Measurements from ENCODE around the gene QSOX2. TPM values are rescaled to one million over a fixed set of nuclear protein-coding genes. Genes with fewer than 3 reads are reported as not detected.

The QSOX2 gene
- total and polyA plus RNA-seq, 4 donors, result 4.9 to 12.2 (median 10.3) TPM

DNA sequence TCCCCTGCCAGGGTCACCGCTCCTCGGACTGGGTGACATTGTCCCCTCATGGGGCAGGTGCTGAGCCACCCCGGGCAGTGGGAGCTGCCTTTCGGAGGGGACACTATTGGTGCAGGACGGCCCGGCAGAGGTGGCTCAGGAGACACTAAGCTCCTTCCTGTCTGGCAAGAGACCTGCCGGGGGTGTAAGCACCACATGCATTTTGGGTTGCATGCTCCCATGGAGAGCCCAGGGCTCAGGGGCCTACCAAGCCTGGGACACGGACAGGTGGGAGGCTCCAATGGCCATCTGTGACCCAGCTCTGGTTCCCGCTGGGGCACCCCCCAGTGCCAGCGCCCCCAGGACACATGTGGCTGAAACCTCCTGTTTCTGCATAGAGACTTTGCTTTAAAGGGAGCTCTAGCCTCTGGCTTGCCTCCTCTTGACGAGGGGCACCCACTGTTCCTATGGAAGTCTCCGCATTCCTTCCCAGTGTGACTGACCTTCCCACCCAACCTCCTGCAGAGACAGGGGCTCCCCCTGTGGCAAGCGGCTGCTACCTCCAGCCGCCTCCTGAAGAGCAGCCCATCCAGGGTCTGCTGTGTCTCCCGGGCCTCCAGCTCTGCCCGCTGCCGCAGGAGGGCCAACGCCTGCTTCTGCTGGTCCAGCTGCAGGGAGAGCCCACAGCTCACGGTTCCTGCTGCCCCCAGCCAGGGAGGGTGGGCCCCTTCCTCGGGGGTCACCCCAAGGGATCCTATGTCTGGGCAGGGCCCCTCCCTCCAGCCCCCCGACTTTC lies 30.2 kb upstream of the QSOX2 start:
- H3K27ac ChIP-seq (ENCODE audit: low read depth in 1 of 2, low read length in 1 of 2), result no peak overlapping the region
- DNase-seq (no peak), ATAC-seq (ENCODE audit: insufficient read depth, low FRiP score) (no peak)
- TF ChIP-seq, protein P1, sequence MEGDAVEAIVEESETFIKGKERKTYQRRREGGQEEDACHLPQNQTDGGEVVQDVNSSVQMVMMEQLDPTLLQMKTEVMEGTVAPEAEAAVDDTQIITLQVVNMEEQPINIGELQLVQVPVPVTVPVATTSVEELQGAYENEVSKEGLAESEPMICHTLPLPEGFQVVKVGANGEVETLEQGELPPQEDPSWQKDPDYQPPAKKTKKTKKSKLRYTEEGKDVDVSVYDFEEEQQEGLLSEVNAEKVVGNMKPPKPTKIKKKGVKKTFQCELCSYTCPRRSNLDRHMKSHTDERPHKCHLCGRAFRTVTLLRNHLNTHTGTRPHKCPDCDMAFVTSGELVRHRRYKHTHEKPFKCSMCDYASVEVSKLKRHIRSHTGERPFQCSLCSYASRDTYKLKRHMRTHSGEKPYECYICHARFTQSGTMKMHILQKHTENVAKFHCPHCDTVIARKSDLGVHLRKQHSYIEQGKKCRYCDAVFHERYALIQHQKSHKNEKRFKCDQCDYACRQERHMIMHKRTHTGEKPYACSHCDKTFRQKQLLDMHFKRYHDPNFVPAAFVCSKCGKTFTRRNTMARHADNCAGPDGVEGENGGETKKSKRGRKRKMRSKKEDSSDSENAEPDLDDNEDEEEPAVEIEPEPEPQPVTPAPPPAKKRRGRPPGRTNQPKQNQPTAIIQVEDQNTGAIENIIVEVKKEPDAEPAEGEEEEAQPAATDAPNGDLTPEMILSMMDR (IDR thresholded peaks at IDR 0.05; ENCODE audit: control extremely low read depth, extremely low read depth), result no peak
- H3K36me3 ChIP-seq (ENCODE audit: control insufficient read depth in 4 of 4, insufficient read depth in 4 of 4, low read length in 4 of 4), result no peaks in the 10 kb centered on the region
- H3K9ac ChIP-seq (ENCODE audit: insufficient read depth in 1 of 2, low read length in 2 of 2), result no peak overlapping the region
- H3K4me3 ChIP-seq, result no peak overlapping the region
- peaks cover 0 to 7% (median 2%) of the 10 kb centered on the region in 3 donors for H3K27me3 ChIP-seq (ENCODE audit: control insufficient read depth in 3 of 3, insufficient read depth in 3 of 3, low read length in 2 of 3)
- peaks cover 0 to 8% (median 0%) of the 10 kb centered on the region in 4 donors for H3K9me3 ChIP-seq (ENCODE audit: control insufficient read depth in 4 of 4, insufficient read depth in 3 of 4, low read length in 3 of 4)
- WGBS, 2 donors, result 57 to 75% methylated on average over 20 to 21 of the region's 21 CpGs
- H3K4me1 ChIP-seq (ENCODE audit: control insufficient read depth in 5 of 5, insufficient read depth in 5 of 5, low read length in 5 of 5), result peaks cover 0 to 4% (median 0%) of the 10 kb centered on the region in 5 donors

DNA sequence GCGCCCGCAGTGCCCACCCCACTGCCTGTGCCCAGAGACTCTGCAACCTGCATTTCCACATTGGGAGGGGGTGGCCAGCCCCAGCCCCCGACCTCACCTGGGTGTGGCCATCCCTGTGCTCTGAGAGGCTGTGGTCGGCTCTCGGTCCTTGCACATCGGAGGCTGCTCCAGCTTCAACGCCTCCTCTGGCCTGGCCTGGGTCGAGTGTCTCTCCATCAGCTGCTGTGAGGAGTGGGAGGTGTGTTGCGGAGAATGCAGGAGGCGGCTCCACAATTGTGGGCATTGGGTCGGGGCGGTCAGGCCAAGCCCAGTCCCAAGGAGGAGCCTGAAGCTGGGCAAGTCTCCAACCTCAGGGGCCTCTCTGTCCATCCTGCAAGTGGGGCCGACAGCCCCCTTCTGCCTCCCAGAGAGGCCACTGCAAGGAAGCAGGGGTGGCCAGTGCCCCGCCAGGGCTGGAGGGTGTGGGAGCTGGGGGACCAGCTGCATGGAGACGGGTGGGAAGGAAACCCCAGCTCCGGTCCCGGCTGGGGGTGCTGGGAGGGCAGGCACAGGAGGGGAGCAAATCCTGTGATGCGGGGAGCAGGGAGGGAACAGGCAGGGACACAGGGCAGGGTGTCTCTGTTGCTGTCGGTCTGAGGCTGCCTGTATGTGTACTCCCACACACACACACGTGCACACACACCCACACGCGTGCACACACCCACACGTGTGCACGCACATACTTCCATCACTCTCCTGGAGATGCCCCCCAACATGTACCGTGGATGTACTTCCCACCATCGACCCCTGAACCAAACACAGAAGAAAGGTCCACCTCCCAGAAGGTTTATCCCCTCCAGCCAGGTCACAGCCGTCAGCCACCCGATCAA lies 29.4 kb upstream of the QSOX2 start:
- Histone ChIP-seq H3K27ac (ENCODE audit: low read depth in 1 of 2, low read length in 1 of 2) (no peak overlapping the region), H3K9me3 (ENCODE audit: control insufficient read depth in 4 of 4, insufficient read depth in 3 of 4, low read length in 3 of 4) (peaks cover 0 to 8% (median 0%) of the 10 kb centered on the region in 4 donors), H3K9ac (ENCODE audit: insufficient read depth in 1 of 2, low read length in 2 of 2) (no peak overlapping the region), H3K4me1 (ENCODE audit: control insufficient read depth in 5 of 5, insufficient read depth in 5 of 5, low read length in 5 of 5) (peaks cover 0 to 4% (median 0%) of the 10 kb centered on the region in 5 donors), H3K27me3 (ENCODE audit: control insufficient read depth in 3 of 3, insufficient read depth in 3 of 3, low read length in 2 of 3) (peaks cover 0 to 7% (median 2%) of the 10 kb centered on the region in 3 donors), H3K36me3 (ENCODE audit: control insufficient read depth in 4 of 4, insufficient read depth in 4 of 4, low read length in 4 of 4) (no peaks in the 10 kb centered on the region), H3K4me3 (no peak overlapping the region)
- DNase-seq (peak in 1 of 3 donors; percentile 26), ATAC-seq (ENCODE audit: insufficient read depth, low FRiP score) (no peak)
- 66 to 83% methylated on average over 28 of the region's 28 CpGs for WGBS, 2 donors
- TF ChIP-seq, protein P1 (IDR thresholded peaks at IDR 0.05; ENCODE audit: control extremely low read depth, extremely low read depth), result no peak

DNA sequence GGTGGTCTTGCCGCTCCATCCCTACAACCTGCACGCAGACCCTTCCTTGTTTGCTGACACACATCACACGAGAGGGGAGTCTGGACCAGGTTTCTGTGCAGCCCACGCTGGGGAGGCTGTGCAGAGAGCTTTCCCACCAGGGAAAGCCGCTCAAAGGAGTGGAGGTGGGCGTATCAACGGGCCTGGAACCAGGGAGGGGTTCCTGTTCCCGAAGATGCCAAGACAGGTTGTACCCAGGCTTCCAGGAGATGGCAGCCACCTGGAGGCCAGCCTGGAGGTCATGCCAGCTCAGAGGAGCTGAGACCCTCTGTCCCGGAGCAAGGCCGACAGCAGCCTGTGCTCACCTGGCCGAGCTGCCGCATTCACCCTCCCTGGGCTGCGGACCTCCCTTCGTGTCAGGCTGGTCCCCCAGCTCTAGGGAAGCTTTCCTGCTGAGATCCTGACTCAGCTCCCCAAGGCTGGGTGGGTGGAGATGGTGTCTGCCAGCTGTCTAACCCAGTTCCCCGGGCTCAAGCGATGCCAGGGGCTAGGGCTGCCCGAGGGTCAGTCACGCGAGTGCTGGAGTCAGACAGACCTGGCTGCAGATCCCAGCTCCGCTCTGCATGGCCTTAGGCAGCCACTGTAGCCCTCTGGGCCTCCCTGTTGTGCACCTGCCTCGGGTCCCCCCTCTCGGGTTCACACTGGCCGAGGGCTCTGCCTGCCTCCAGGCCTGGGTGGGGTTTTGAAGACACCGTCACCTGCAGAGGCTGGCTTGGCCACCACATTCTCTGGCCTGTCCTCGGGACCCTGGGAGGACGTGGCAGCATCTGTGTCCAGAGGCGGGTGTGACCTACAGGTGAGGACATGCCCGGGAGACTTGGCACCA lies 28.5 kb upstream of the QSOX2 start:
- TF ChIP-seq, protein P1 (IDR thresholded peaks at IDR 0.05; ENCODE audit: control extremely low read depth, extremely low read depth), result no peak
- no peak overlapping the region for H3K27ac ChIP-seq (ENCODE audit: low read depth in 1 of 2, low read length in 1 of 2)
- DNase-seq (no peak), ATAC-seq (ENCODE audit: insufficient read depth, low FRiP score) (no peak)
- no peaks in the 10 kb centered on the region for H3K36me3 ChIP-seq (ENCODE audit: control insufficient read depth in 4 of 4, insufficient read depth in 4 of 4, low read length in 4 of 4)
- WGBS, 2 donors, result 86 to 90% methylated on average over 28 of the region's 28 CpGs
- peaks cover 0 to 4% (median 0%) of the 10 kb centered on the region in 5 donors for H3K4me1 ChIP-seq (ENCODE audit: control insufficient read depth in 5 of 5, insufficient read depth in 5 of 5, low read length in 5 of 5)
- H3K27me3 ChIP-seq (ENCODE audit: control insufficient read depth in 3 of 3, insufficient read depth in 3 of 3, low read length in 2 of 3), result peaks cover 0 to 7% (median 2%) of the 10 kb centered on the region in 3 donors
- peaks cover 0 to 5% (median 0%) of the 10 kb centered on the region in 4 donors for H3K9me3 ChIP-seq (ENCODE audit: control insufficient read depth in 4 of 4, insufficient read depth in 3 of 4, low read length in 3 of 4)
- no peak overlapping the region for H3K9ac ChIP-seq (ENCODE audit: insufficient read depth in 1 of 2, low read length in 2 of 2)
- H3K4me3 ChIP-seq, result no peak overlapping the region
